Heart left ventricle (tissue), 16 donors: Measurements from ENCODE around the gene PCAT6. TPM values are rescaled to one million over a fixed set of nuclear protein-coding genes. Genes with fewer than 3 reads are reported as not detected.

Experiments used
- ATAC-seq, 4 donors: fragments of 200-7000 bp; cut with Tn5 transposase; one replicate each; pipeline ENCODE4 v1.9.1; 2020 to 2022; ENCODE audit warnings: moderate library complexity in 4 of 4, mild to moderate bottlenecking in 3 of 4, moderate number of reproducible peaks in 1 of 4
- DNase-seq, 5 donors: peaks; one replicate each; pipeline ENCODE4 v3.0.0-alpha.2; 2020
- H3K27ac ChIP-seq, 12 donors: fragments of 200-600 bp; sonication (generic) in 4 of 12; one replicate each; pipeline versions ENCODE4 v1.5.0 to v1.8.0; 2016 to 2022; ENCODE audit warnings: mild to moderate bottlenecking in 2 of 12
- H3K27me3 ChIP-seq, 9 donors: fragments of 200-600 bp; sonication (generic) in 2 of 9; one replicate each; pipeline versions ENCODE4 v1.5.1 to v1.8.0; 2016 to 2022; ENCODE audit warnings: mild to moderate bottlenecking in 3 of 9
- H3K36me3 ChIP-seq, 9 donors: fragments of 200-600 bp; sonication (generic) in 2 of 9; one replicate each; pipeline versions ENCODE4 v1.5.0 to v1.8.0; 2018 to 2022; ENCODE audit warnings: mild to moderate bottlenecking in 2 of 9
- H3K4me1 ChIP-seq, 12 donors: fragments of 200-600 bp; sonication (generic) in 4 of 12; one replicate each; pipeline versions ENCODE4 v1.5.0 to v1.8.0; 2016 to 2022; ENCODE audit warnings: mild to moderate bottlenecking in 3 of 12
- H3K4me3 ChIP-seq, 12 donors: fragments of 200-600 bp; sonication (generic) in 4 of 12; one replicate each; pipeline versions ENCODE4 v1.5.0 to v1.8.0; 2017 to 2022; ENCODE audit warnings: mild to moderate bottlenecking in 9 of 12, moderate library complexity in 4 of 12
- H3K9me3 ChIP-seq, 12 donors: fragments of 200-600 bp; sonication (generic) in 4 of 12; one replicate each; pipeline versions ENCODE4 v1.5.0 to v1.8.0; 2016 to 2022; ENCODE audit warnings: mild to moderate bottlenecking in 1 of 12
- POLR2A ChIP-seq, 2 donors: fragments of 450-650 bp; IDR thresholded peaks; one replicate each; pipeline ENCODE4 v1.6.1; 2017; ENCODE audit warnings: antibody characterized with exemption in 2 of 2, mild to moderate bottlenecking in 2 of 2, moderate library complexity in 2 of 2
- WGBS, 4 donors: extraction: QIAGEN DNeasy Blood & Tissue Kit in 2 of 4; methylation state at CpG; one replicate each; pipeline versions ENCODE4 v1.1.5 to v1.1.7; 2013 to 2018; 5-methylcytosine and 5-hydroxymethylcytosine counted together
- intact Hi-C, 10 donors: fragments of 100-400 bp; cut with DNase I; formaldehyde crosslinking; loops; one replicate each; pipeline versions ENCODE4 v1.11.1 to v1.14.2; 2022
- long read RNA-seq, 3 donors: library from polyadenylated mRNA; unstranded; transcript quantifications; one replicate each; pipeline ENCODE4 v2.0.0, GENCODE V29; 2020 to 2021
- polyA plus RNA-seq, 2 donors: library from polyadenylated mRNA; stranded (reverse); fragments of 200-250 nt; gene quantifications; one replicate each; pipeline ENCODE4 v1.2.3, GENCODE V29; 2013
- total RNA-seq, 9 donors: library from RNA; depleted of rRNA in 2 of 9; stranded (reverse); fragments of >200 nt in 2 of 9; fragmentation: NEBNext Ultra II Directional in 3 of 9; extraction: Animal tissue kit (Norgen Biotek cat#: 25700) in 3 of 9; gene quantifications; one replicate each; pipeline versions ENCODE4 v1.1.0 to v1.2.4, GENCODE V29; 2016 to 2023
- TF ChIP-seq, protein P1 (sequence below), 12 donors: fragments of 200-600 bp; sonication (generic) in 4 of 12; IDR thresholded peaks; one replicate each; pipeline versions ENCODE4 v1.5.0 to v1.8.0; 2018 to 2022; ENCODE audit warnings: antibody characterized with exemption in 12 of 12, mild to moderate bottlenecking in 5 of 12
- donor health status: ischemic (EF 13 %, LVEDD 7.1; RV severe dilation, severe dysfunction).
- donor health status: healthy with polysubstance abuse.
- donor health status: DM: no; HTN: yes; CAD: no.
- donor health status: DM: no; HTN: no; CAD: no.
- donor health status: ischemic (EF 25% LVEDD 6.9; RV normal size, moderate dysfunction).
- donor health status: ischemic (EF 25% LVEDD 5.7; RV mildly dilated, moderate dysfunction).
- donor health status: healthy.
- donor health status: DM: yes; HTN: yes; CAD: no.
- donor health status: ischemic (EF 35%, LVEDD 5.7; RV mildly dilated, moderate dysfunction).
- donor health status: nonischemic (EF 11% LVEDD 7.7; RV severe dilation, severe dysfunction).
- donor health status: DM: yes; HTN: yes; CAD: no.
- donor health status: PGD.
- donor health status: ischemic (EF 29% LVEDD 5.4; RV normal size, mild dysfunction).
- donor health status: nonischemic (EF 23%, LVEDD 6.1; RV moderate dilation, normal function).

The PCAT6 gene
- 1 to 10 TPM in 5 of 9 donors, under 1 TPM in 3, not detected in 1; 0.39 to 2.5 (median 1.0) TPM for total RNA-seq
- polyA plus RNA-seq: 1 to 10 TPM in 1 of 2 donors, under 1 TPM in 1; 0.55 to 1.9 TPM
- long read RNA-seq, donor 1: 0 reads
- long read RNA-seq, donor 2: 0 reads
- long read RNA-seq, donor 3: 0 reads

DNA sequence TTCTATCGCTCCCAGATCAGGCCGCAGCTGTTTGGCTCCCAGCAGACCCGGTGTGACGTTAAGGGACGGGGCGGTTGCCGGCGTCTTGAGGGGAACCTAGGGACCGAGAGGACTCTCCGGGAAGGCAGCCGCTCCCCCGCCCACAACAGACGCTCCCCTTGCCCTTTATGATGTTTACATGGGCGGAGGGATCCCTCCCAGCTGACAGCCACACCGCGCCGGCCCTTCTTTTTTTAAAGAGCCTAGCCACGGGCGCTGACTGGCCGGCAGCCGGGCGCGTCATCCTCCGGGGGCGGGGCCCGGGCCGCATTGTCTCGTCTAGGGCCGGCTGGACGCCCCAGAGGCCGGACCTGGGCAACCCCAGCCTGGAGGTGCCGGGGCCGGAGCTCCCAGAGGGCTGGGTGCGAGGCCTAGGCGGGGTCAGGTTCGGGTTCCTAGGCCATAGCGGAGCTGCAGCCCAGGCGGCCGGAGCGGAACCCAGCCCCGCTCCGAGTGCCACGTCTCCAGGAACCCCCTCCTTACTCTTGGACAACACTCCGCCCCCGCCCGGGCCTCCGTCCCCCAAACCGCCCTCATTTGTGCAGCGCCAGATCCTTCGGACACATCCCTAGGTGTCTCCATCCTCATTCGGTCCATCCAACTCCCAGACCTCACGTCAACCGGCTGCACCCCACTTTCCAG, at the start of gene PCAT6:
TSS of gene PCAT6 (plus strand) at position 340 of the 681 bp plus-strand sequence.
- no peaks in the 10 kb centered on the region for H3K36me3 ChIP-seq
- 0 to 1% (median 0%) methylated on average over 29 to 53 of the region's 53 CpGs for WGBS, 4 donors
- intact Hi-C loops: loop anchor here in 7 of 10 donors (2.0 to 5.0 kb wide), 6 partner anchors 47 to 147 kb away; partner anchors contain the start of genes RABIF (in 4 of the 7) and ADIPOR1 (in 1 of the 7)

DNA sequence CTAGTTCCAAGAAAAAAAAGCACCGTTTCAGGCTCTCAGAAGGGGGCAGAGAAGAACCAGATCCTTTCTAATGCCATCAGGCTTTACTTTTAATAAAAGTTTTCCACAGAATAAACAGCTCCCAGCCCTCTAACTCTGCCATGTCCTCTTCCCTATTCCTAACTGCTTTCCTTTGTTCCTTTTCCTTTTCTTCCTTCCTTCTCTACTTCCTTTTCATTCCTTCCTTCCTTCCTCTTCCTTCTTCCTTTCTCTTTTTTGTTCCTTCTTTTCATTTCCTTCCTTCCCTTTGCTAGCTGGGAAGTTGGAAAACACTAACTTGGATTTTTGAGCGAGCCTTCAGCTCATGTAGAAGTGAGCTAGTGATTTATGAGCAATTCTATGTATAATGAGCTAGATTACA, 48.7 kb upstream of the PCAT6 start:
- Histone ChIP-seq H3K27ac (no peak overlapping the region), H3K27me3 (no peaks in the 10 kb centered on the region), H3K4me3 (no peak overlapping the region), H3K36me3 (peaks cover 0 to 100% (median 97%) of the 10 kb centered on the region in 9 donors), H3K4me1 (no peaks in the 10 kb centered on the region), H3K9me3 (no peaks in the 10 kb centered on the region)
- WGBS, 4 donors: 67 to 74% (median 71%) methylated on average over 2 of the region's 2 CpGs
- DNase-seq: no peak
- no peak for TF ChIP-seq POLR2A (IDR thresholded peaks at IDR 0.05)
- TF ChIP-seq, protein P1, sequence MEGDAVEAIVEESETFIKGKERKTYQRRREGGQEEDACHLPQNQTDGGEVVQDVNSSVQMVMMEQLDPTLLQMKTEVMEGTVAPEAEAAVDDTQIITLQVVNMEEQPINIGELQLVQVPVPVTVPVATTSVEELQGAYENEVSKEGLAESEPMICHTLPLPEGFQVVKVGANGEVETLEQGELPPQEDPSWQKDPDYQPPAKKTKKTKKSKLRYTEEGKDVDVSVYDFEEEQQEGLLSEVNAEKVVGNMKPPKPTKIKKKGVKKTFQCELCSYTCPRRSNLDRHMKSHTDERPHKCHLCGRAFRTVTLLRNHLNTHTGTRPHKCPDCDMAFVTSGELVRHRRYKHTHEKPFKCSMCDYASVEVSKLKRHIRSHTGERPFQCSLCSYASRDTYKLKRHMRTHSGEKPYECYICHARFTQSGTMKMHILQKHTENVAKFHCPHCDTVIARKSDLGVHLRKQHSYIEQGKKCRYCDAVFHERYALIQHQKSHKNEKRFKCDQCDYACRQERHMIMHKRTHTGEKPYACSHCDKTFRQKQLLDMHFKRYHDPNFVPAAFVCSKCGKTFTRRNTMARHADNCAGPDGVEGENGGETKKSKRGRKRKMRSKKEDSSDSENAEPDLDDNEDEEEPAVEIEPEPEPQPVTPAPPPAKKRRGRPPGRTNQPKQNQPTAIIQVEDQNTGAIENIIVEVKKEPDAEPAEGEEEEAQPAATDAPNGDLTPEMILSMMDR (IDR thresholded peaks at IDR 0.05): no peak
- intact Hi-C loops: loop anchor here in 2 of 10 donors (10.0 kb wide), 2 partner anchors 103 to 233 kb away; no protein-coding TSS in a partner anchor
- no peak for ATAC-seq

More for the DNA sequence above, at the start of gene PCAT6:
- Histone ChIP-seq H3K27ac (peak within 1 kb of the TSS; percentile 43 to 91 (median 82)), H3K4me3 (peak within 1 kb of the TSS; percentile 51 to 89 (median 75)), H3K27me3 (no peaks in the 10 kb centered on the region), H3K9me3 (no peaks in the 10 kb centered on the region), H3K4me1 (peaks cover 0 to 39% (median 18%) of the 10 kb centered on the region in 12 donors)
- TF ChIP-seq POLR2A (IDR thresholded peaks at IDR 0.05): peak in 1 of 2 donors; percentile 88
- TF ChIP-seq, protein P1 (IDR thresholded peaks at IDR 0.05): no peak
- peak; percentile 91 to 96 (median 94) for ATAC-seq
- peak; percentile 95 to 97 (median 96) for DNase-seq

DNA sequence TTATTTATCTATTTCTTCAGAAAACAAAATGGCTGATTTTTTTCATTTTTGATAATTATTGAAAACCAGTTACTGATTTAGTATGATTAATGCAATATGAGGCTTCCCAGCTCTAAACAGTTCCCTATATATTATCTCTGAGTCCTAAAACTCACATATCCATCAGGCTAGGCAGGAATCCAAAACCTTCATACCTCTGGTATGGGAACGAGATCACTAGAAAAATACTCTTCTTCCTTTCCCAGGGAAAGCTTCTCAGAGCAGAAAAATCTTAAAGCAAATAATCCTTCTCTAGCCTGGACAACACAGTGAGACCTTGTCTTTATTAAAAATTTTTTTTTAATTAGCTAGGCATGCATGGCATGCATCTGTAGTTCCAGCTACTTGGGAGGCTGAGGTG, 45.0 kb upstream of the PCAT6 start:
- Histone ChIP-seq H3K36me3 (peaks cover 0 to 91% (median 79%) of the 10 kb centered on the region in 9 donors), H3K27me3 (no peaks in the 10 kb centered on the region), H3K9me3 (no peaks in the 10 kb centered on the region), H3K4me1 (no peaks in the 10 kb centered on the region), H3K4me3 (no peak overlapping the region), H3K27ac (no peak overlapping the region)
- intact Hi-C loops: loop anchor here in 2 of 10 donors (10.0 kb wide), 2 partner anchors 99 to 229 kb away; no protein-coding TSS in a partner anchor
- no peak for DNase-seq
- no peak for ATAC-seq
- TF ChIP-seq POLR2A (IDR thresholded peaks at IDR 0.05): no peak
- TF ChIP-seq, protein P1 (IDR thresholded peaks at IDR 0.05): no peak
- 91 to 96% (median 93%) methylated on average over 1 of the region's 1 CpG for WGBS, 4 donors

DNA sequence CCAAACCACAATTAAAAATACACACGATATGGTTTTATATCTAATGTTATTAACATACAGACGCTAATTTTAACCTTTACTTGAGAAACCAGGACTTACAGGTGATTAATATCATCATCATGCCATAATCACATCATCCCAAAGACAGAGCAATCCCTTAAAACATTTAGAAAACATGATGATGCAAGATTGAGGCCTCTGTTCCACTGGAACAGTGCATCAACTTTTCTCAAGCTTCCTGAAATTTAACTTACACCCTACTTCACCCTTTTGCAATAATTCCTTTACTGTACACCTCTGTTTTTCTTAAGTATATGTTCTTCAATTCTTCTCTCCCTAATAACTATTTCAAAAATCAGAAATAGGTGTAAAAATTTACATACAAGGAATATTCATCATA, 40.6 kb upstream of the PCAT6 start:
- no peak for ATAC-seq
- Histone ChIP-seq H3K27ac (no peak overlapping the region), H3K27me3 (no peaks in the 10 kb centered on the region), H3K4me1 (no peaks in the 10 kb centered on the region), H3K9me3 (no peaks in the 10 kb centered on the region), H3K4me3 (no peak overlapping the region), H3K36me3 (peaks cover 0 to 89% (median 73%) of the 10 kb centered on the region in 9 donors)
- 93 to 96% (median 93%) methylated on average over 2 of the region's 2 CpGs for WGBS, 4 donors
- no peak for DNase-seq
- TF ChIP-seq, protein P1 (IDR thresholded peaks at IDR 0.05): no peak
- no peak for TF ChIP-seq POLR2A (IDR thresholded peaks at IDR 0.05)
- intact Hi-C loops: no loop called here
